HG03103 (cell line): ENCODE measurements around the gene CPB2.

Experiments
- ATAC-seq: cut with Tn5 transposase; IDR thresholded peaks from one replicate; pipeline ENCODE4 v1.9.1; 2021; ENCODE audit warnings: low read depth; ENCODE audit not compliant: unreplicated experiment

CPB2 gene

DNA sequence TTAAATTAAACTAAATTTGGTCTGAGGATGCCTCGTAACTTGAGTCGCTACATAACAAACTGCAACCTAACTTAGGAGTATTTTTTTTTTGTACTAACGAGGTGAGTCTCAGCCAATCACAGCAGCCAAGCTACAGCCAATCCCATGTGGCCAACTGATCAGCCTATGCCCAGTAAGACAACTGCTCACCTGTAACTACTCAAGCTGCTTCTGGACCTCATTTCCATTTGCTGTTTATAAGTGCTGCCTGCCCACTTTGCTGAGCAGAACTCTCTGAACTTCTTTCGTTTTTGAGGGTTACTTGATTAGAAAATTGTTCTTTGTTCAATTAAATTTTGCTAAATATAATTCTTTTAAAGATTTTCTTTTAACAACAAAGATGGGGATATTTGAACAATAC, 3.8 kb downstream of the CPB2 start:
- ATAC-seq, result no peak

- ATAC-seq, result peak; percentile 59
Measured at GRCh38 chr13:46100191-46100815, 4.5 kb downstream of the CPB2 start.

DNA sequence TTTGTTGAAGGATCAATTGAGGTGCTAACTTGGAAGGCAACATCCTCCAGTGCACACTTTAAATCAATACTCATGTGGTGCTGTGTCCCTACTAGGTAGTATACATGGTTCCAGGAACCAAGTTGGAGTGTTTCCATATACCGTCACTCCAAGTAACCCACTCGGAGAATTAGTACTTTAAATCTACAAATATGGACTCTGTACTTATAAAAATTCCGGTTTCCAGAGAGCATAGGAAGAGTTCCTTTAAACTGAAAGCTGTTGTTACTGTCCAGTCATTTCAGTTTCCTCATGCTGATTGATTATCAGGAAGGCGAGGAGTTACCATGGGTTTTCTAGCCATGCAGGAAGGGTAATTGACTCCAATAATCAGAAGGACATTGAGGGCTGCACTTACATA, 7.2 kb downstream of the CPB2 start:
- ATAC-seq, result no peak

DNA sequence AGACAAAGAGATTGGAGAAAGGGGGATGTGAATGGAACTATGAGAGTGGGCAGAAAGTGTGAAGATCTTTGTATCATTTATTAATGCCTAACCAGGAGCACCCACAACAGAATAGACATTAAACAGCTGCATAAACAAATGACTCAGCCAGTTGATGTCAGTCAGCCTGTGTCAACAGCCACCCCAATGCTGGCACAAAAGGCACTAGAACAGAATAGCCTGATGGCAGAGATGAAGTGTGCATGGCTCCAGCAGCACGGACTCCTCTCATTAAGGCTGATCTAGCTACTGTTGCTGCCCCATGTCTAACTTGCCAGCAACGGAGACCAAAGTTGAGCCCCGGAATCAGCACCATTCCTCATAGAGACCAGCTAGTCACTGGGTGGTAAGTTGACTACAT, 7.8 kb downstream of the CPB2 start:
- ATAC-seq, result no peak

DNA sequence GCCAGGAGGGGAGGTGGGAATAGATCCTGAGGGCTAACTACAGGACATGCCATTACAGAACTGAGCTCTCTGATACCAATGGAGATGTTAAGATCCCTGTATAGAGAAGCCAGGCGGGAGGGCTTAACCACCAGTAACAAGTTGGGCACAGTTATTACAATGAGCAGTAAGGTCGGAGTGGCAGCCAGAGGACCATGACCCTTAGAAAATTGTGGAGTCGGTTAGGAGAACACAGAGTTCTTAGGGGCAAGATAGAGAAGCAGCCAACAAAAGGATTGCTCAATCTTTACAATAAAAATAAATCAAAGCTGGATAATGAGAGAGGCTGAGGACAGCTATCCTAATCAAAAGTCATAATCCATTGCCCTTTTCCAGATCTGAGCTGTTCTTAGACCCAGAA, 10.4 kb downstream of the CPB2 start:
- no peak for ATAC-seq

DNA sequence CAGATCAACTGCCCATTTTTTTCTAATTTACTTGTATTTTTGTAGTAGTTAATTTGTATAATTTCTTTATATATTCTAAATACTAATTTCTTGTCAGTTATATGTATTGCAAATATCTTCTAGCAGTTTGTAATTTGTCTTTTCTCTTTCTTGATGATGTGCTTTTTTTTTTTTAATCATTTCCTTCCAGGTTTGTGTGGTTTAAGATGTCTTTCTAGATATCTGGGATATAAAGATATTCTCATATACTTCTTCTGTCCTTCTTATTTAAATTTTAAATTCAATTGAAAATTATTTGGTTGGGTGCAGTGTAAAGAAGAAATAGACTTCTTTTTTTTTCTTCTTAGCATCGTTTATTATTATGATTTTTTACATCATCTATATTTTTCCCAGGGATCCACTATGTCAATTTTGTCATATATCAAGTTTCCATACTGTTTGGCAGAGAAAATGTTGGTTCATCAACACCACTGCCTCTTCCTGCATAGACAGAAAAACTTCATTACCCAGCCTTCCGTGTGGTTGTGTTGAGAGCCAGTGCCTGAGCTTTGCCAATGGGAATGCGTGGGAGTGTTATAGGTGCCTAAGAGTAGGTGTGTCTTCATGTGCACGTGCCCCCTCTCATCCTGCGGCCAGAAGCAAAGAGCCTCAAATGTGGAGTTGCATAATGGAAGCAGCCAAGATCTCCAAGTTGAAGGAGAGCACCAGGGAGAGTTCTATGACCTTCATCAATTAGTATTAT, 15.8 kb downstream of the CPB2 start:
- no peak for ATAC-seq

DNA sequence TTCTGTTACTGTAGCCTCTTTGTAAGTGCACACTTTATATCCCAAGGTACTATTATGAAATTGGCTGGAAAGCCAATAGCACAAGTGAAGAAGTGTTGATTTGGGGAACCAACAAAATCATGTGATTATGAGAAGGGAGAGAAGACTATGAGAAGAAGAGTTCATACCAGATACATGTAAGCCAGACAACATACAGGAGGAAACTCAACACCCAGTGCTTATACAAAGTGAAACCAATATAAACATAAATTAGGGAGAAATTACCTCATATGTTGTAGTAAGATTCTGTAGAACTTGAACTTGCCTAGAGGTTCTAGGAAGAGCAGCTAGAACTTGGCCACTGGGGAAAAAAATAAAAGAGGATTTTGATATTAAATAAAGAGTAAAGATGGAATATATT, 17.4 kb downstream of the CPB2 start:
- ATAC-seq, result no peak

- no peak for ATAC-seq
Measured at GRCh38 chr13:46086985-46087384, 17.8 kb downstream of the CPB2 start.

DNA sequence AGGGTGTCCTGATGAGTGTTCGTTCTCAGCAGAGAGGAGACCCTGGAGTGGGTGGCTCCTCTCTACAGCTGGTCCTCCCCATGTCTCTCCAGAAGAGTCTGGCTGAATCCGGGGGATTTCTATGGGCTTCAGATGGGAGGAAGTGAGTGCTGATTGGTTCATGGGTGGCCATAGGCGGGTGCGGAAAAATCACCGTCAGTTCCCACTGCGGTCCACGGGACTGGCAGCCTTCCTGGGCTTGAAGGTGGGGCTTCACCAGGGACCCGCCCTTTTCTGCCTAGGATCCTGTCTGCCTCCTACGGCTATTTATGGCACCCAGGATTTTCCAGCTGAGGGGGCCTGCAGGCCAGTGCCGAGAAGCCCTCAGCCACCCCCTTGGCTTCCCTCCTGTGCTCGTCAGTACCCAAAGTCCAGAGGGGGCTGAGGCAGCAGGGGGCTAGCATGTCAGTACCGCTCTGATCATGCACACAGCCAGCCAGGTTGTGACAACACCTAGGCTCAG, 18.4 kb downstream of the CPB2 start:
- no peak for ATAC-seq

DNA sequence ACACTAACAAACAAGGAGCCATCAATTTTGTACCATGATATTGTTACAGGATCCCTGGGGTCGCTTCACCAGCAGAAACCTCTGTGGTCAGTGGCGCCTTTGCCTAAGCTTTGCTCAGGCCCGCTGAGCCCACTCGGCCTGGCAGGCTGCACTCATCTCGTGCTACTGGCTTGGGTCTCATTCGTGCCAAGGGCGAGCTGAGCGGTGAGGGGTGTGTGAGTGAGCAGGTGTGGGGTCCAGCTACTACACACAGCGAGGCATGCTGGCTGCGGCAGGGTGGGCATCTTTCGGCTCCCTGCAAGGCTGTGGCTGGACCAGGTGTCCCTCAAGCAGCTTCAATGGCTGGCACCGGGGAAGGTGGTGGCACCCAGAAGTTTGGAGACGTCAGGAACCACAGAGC, 19.1 kb downstream of the CPB2 start:
- ATAC-seq, result no peak

DNA sequence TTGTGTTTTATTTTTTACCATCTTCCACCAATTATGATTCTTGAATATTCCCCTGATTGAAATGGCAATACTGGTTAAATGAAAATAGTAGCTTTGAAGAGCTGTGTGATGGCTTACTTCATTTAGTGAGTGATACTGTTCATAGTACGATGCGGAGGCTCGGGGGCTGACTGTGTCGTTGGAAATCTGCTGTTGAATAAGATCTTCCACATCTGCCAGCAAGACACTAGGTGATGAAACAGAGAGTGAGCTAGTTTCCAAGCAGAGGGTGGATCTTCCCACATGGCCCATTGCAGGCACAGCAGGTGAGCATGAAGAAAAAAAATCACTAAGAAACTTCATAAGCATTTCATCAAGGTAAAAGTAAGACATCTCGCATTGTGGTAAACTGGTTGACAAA, 22.5 kb downstream of the CPB2 start:
- ATAC-seq, result no peak

DNA sequence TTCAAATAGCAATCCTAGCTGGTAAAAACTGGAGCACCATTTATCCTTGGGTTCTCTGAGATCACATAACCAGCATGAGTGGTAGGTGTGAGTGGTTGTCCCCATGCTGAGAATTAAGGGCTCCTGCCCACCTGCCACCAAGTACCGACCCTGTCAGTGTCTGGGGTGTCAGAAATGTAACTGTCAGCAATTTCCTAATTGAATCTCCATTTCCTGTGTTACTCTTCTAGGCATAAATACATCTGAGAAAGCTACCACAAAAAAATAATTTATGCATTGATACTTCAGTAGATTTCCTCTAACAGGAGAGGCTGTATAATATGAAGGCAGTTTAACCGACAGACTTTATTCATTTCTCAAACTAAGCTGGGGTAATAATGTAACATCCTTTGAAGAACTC, 25.1 kb downstream of the CPB2 start:
- no peak for ATAC-seq

DNA sequence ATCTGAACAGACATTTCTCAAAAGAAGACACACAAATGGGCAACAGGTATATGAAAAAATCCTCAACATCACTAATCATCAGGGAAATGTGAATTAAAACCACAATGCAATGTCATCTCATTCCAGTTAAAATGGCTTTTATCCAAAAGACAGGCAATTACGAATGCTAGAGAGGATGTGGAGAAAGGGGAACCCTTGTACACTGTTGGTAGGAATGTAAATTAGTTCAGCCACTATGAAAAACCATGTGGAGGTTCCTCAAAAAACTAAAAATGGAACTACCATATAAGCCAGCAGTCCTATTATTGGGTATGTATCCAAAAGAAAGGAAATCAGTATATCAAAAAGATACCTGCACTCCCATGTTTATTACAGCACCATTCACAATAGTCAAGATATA, 27.6 kb downstream of the CPB2 start:
- ATAC-seq, result no peak

- no peak for ATAC-seq
Measured at GRCh38 chr13:46076827-46077226, 28.0 kb downstream of the CPB2 start.

DNA sequence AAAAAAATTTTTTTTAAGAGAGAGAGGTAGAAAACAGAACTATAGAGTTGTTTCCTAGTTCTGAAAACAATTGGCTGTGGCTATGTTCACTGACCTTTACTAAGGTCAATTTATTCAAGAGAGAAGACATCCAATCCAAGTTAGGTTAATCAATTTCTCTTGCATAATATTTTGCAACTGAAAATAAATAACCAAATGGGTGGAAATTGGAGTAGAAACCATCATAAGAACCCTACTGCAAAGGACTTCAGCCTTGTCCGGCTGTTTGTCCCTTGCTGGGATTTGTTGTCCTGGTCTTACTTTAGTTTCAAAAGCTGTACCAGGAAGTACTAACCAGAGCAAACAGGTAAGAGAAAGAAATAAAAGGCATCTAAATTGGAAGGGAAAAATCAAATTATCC, 29.0 kb downstream of the CPB2 start:
- no peak for ATAC-seq

DNA sequence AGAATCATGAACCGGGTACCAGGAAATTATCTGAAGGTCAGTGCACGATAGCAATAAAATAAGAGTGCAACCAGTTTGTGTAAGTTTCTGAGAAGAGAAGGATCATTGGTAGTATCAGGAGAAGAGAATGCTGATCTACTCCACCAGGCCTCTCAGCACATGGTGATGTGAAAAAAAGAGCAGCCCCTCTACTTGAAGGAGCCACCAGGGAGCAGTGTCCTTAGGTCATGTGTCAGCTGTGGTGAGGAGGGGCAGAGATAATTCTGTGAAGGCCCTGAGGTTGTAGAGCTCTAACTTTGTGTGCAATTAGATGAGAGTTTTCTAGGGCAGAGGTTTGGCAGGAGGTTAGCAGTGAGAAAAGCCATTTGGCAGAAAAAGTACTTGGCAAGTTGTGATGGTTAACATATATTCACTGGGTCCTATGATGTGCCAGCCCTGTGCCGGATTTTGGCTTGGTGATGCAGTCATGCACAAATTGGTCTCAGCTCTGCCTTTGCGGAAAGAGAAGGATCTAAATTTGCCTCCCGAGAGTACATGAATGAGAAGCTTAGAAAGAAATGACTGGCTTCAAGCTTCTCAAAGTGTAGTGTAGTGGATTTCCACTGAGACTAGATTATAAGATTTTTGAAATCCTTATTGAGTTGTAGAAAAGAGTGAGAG, 33.1 kb downstream of the CPB2 start:
- peak; percentile 79 for ATAC-seq

DNA sequence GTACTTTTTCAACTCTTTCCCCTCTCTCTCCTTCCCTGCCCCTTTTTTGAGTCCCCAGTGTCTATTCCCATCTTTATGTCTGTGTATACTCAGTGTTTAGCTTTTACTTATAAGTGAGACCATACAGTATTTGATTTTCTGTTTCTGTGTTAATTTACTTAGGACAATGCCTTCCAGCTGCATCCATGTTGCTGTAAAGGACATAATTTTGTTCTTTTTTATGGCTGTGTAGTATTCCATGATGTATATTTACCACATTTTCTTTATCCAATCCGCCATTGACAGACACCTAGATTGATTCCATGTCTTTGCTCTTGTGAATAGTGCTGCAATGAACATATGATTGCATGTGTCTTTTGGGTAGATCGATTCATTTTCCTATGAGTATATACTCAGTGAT, 41.5 kb downstream of the CPB2 start:
- ATAC-seq, result no peak

DNA sequence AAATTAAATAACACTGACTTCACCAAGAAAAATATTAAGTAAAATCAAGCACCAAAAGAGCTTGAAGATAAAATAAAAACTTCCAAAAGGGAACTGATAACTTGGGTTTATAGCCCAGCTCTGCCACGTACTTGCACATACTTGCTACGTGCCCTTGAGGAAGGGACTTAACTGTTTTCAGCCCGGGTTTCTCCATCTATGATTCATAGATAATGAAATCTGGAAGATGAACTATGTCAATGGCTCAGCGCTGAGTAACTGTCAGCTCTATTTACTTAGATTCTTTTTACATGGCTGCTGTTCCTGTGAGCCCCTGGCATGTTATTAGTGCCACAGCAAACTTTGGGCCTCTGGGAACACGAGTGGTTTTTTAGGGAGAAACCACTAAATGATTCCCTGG, 42.6 kb downstream of the CPB2 start:
- no peak for ATAC-seq

DNA sequence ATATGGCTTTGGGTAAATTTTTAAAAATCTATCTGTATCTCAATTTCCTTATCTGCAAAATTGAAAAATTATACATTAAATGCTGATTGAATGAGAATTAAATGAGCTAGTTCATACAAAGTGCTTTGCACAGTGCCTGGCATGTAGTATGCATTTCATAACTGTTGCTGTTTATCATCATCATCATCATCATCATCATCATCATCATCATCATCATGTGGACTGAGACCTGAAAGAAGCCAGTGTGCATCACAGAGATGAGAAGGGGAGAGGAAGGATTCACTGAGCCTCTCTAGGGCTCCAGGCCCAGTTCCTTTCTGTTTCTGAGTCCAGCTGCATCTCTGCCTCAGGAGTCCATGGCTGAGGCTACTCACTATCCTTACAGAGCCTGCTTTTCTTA, 45.4 kb downstream of the CPB2 start:
- ATAC-seq, result no peak

GRCh38 chr13:46058268-46058667, 46.6 kb downstream of the CPB2 start:
- no peak for ATAC-seq

DNA sequence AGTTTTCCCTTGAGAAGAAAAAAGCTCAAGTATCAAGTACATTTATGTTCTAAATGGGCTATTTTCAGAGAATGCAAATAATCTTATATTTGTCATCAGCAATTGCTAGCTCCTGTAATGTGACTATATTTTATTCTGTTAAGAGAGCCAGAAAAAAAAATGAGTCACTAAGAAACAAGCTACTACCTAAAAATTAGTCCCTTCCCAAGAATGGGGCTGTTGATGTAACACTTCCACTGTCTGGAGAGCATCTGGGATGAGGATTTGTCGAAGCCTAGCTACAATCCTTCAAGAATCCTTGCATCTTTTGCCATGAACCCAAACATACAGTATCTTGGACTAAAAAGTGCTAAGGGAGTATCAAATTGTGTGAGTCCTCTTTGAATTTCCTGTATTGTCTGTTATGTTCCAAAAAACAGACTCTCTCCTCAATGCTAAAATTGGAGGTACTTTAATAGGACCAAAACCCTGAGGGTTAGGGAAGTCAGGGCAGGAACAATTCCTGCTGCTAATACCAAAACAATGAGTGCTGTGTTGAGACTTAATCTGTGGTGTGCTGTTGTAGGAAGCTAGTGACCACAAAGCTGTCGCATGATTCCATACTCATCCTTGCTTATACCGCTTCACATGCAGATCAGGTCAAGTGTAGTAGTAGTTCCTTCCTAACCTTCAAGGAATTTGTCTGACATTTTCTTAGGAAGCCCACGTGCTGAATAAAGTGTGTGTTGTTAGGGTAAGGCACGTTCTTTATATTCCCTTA, 47.4 kb downstream of the CPB2 start:
- ATAC-seq, result no peak
